Stomach (tissue), 9 donors: ENCODE measurements around the gene TMEM198. TPM values are rescaled to one million over a fixed set of nuclear protein-coding genes. Genes with fewer than 3 reads are reported as not detected.
A peak's percentile ranks its signal among the peaks of the same experiment; 100 is the strongest.

Experiments used
- DNase-seq, 2 donors: peaks; one replicate each; pipeline versions ENCODE4 v3.0.0 to v3.0.0-alpha.2; 2013 to 2019
- H3K27ac ChIP-seq, 5 donors: fragments of 200-600 bp in 4 of 5; sonication (generic) in 4 of 5; one replicate each; pipeline ENCODE4 v1.5.1; 2013 to 2019; ENCODE audit warnings: mild to moderate bottlenecking in 1 of 5, moderate library complexity in 1 of 5
- H3K27me3 ChIP-seq, 3 donors: fragments of 200-600 bp; sonication (generic); one replicate each; pipeline ENCODE4 v1.5.1; 2017 to 2019; ENCODE audit warnings: mixed run types in 1 of 3
- H3K36me3 ChIP-seq, 4 donors: fragments of 200-600 bp; sonication (generic); 1 replicate in 3 of 4; 2 replicates in 1 of 4; pipeline ENCODE4 v1.5.1; 2016 to 2019
- H3K4me1 ChIP-seq, 4 donors: fragments of 200-600 bp; sonication (generic); one replicate each; pipeline ENCODE4 v1.5.1; 2016 to 2019
- H3K4me3 ChIP-seq, 4 donors: fragments of 200-600 bp; sonication (generic) in 3 of 4; one replicate each; pipeline ENCODE4 v1.5.1; 2016 to 2019; ENCODE audit warnings: mild to moderate bottlenecking in 1 of 4
- H3K9me3 ChIP-seq, 4 donors: fragments of 200-600 bp; sonication (generic); one replicate each; pipeline ENCODE4 v1.5.1; 2016 to 2019
- EP300 ChIP-seq: sonication (generic); formaldehyde crosslinking; IDR thresholded peaks from one replicate; pipeline ENCODE4 v1.6.1; 2017; ENCODE audit warnings: antibody characterized with exemption
- POLR2A ChIP-seq, 4 donors: fragments of 450-650 bp; IDR thresholded peaks; one replicate each; pipeline ENCODE4 v1.6.1; 2016; ENCODE audit warnings: antibody characterized with exemption in 4 of 4, control low read depth in 2 of 4, mild to moderate bottlenecking in 1 of 4, moderate library complexity in 1 of 4
- POLR2AphosphoS5 ChIP-seq, 3 donors: sonication (generic); formaldehyde crosslinking; IDR thresholded peaks; one replicate each; pipeline ENCODE4 v1.6.1; 2016; ENCODE audit warnings: antibody characterized with exemption in 3 of 3
- WGBS, 5 donors: extraction: QIAGEN DNeasy Blood & Tissue Kit in 3 of 5; methylation state at CpG; one replicate each; pipeline versions ENCODE4 v1.1.5 to v1.1.7; 2013 to 2018; 5-methylcytosine and 5-hydroxymethylcytosine counted together
- intact Hi-C: fragments of 100-400 bp; cut with DNase I; formaldehyde crosslinking; loops from one replicate; pipeline ENCODE4 v1.15.1; 2023; ENCODE audit warnings: low total_unique reads
- polyA plus RNA-seq, 3 donors: library from polyadenylated mRNA; stranded (reverse); fragments of 200-250 nt; gene quantifications; one replicate each; pipeline ENCODE4 v1.2.3, GENCODE V29; 2013
- total RNA-seq, 5 donors: library from RNA; depleted of rRNA; stranded (reverse); fragments of >200 nt; gene quantifications; one replicate each; pipeline versions ENCODE4 v1.1.0 to v1.2.3, GENCODE V29; 2014 to 2016
- TF ChIP-seq, protein P1 (sequence below), 7 experiments: fragments of 450-650 bp in 4 of 7; fragments of 200-600 bp in 3 of 7; sonication (generic) in 3 of 7; IDR thresholded peaks; one replicate each; pipeline ENCODE4 v1.5.1; 2016 to 2019; ENCODE audit warnings: antibody characterized with exemption in 7 of 7, control low read depth in 2 of 7, mild to moderate bottlenecking in 1 of 7
- donor health status: healthy with polysubstance abuse.
- donor health status: Bipolar disorder and iron deficiency.
- donor health status: healthy.

Gene TMEM198
- total and polyA plus RNA-seq, 8 donors, result 0.92 to 7.5 (median 2.4) TPM; not detected in 2

DNA sequence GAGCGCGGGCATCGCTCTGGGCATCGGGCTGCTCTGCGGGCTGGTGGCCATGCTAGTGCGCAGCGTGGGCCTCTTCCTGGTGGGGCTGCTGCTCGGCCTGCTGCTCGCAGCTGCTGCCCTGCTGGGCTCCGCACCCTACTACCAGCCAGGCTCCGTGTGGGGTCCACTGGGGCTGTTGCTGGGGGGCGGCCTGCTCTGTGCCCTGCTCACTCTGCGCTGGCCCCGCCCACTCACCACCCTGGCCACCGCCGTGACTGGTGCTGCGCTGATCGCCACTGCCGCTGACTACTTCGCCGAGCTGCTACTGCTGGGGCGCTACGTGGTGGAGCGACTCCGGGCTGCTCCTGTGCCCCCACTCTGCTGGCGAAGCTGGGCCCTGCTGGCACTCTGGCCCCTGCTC lies 3.8 kb downstream of the TMEM198 start:
- Histone ChIP-seq H3K27ac (no peak overlapping the region), H3K4me3 (no peak overlapping the region), H3K4me1 (peaks cover 21 to 37% (median 32%) of the 10 kb centered on the region in 4 donors), H3K27me3 (peaks cover 0 to 41% (median 19%) of the 10 kb centered on the region in 3 donors), H3K36me3 (peaks cover 0 to 12% (median 2%) of the 10 kb centered on the region in 4 donors), H3K9me3 (no peaks in the 10 kb centered on the region)
- TF ChIP-seq POLR2AphosphoS5 (IDR thresholded peaks at IDR 0.05) (no peak), POLR2A (IDR thresholded peaks at IDR 0.05) (no peak), EP300 (no peak)
- TF ChIP-seq, protein P1, sequence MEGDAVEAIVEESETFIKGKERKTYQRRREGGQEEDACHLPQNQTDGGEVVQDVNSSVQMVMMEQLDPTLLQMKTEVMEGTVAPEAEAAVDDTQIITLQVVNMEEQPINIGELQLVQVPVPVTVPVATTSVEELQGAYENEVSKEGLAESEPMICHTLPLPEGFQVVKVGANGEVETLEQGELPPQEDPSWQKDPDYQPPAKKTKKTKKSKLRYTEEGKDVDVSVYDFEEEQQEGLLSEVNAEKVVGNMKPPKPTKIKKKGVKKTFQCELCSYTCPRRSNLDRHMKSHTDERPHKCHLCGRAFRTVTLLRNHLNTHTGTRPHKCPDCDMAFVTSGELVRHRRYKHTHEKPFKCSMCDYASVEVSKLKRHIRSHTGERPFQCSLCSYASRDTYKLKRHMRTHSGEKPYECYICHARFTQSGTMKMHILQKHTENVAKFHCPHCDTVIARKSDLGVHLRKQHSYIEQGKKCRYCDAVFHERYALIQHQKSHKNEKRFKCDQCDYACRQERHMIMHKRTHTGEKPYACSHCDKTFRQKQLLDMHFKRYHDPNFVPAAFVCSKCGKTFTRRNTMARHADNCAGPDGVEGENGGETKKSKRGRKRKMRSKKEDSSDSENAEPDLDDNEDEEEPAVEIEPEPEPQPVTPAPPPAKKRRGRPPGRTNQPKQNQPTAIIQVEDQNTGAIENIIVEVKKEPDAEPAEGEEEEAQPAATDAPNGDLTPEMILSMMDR (IDR thresholded peaks at IDR 0.05), result no peak
- 91 to 97% (median 96%) methylated on average over 16 to 26 of the region's 26 CpGs for WGBS, 5 donors
- DNase-seq, result no peak
- intact Hi-C loops, result no loop called here

DNA sequence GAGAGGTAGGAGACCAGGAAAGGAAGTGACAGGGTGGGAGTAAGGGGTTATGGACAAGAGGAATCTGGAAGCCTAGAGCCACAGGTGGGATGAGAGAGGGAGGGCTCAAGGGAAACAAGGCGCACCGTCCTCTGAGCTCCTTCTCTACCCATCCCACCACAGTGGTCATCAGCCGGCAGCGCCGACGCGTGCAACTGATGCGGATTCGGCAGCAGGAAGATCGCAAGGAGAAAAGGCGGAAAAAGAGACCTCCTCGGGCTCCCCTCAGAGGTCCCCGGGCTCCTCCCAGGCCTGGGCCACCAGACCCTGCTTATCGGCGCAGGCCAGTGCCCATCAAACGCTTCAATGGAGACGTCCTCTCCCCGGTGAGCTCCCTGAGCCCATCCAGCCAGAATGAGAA lies 5.2 kb downstream of the TMEM198 start:
- peaks cover 0 to 46% (median 27%) of the 10 kb centered on the region in 3 donors for H3K27me3 ChIP-seq
- H3K9me3 ChIP-seq, result no peaks in the 10 kb centered on the region
- intact Hi-C loops, result no loop called here
- 92 to 98% (median 95%) methylated on average over 15 to 18 of the region's 18 CpGs for WGBS, 5 donors
- H3K36me3 ChIP-seq, result peaks cover 0 to 12% (median 2%) of the 10 kb centered on the region in 4 donors
- H3K27ac ChIP-seq, result no peak overlapping the region
- peaks cover 24 to 37% (median 33%) of the 10 kb centered on the region in 4 donors for H3K4me1 ChIP-seq
- no peak for TF ChIP-seq POLR2AphosphoS5 (IDR thresholded peaks at IDR 0.05)
- no peak for TF ChIP-seq POLR2A (IDR thresholded peaks at IDR 0.05)
- TF ChIP-seq EP300, result no peak
- TF ChIP-seq, protein P1 (IDR thresholded peaks at IDR 0.05), result no peak
- H3K4me3 ChIP-seq, result no peak overlapping the region
- DNase-seq, result no peak

DNA sequence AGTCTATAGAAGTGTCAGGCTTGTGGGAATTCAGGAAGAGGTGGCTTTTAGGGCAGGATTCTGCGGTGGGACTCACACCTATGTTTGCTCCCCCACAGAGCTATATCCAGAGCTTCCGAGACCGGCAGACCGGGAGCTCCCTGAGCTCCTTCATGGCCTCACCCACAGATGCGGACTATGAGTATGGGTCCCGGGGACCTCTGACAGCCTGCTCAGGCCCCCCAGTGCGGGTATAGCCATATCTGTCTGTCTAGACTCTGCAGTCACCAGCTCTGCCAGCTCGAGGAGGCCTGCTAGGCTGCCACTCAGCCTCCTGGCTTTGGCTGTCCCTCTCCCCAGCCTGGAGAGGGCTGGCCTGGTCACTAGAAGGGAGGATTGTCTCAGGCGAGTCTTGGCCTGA lies 5.8 kb downstream of the TMEM198 start:
- H3K4me3 ChIP-seq, result no peak overlapping the region
- peaks cover 18 to 31% (median 26%) of the 10 kb centered on the region in 4 donors for H3K4me1 ChIP-seq
- H3K27me3 ChIP-seq, result peaks cover 0 to 46% (median 27%) of the 10 kb centered on the region in 3 donors
- WGBS, 5 donors, result 80 to 91% (median 85%) methylated on average over 6 to 9 of the region's 9 CpGs
- TF ChIP-seq, protein P1 (IDR thresholded peaks at IDR 0.05), result no peak
- H3K36me3 ChIP-seq, result peaks cover 0 to 12% (median 2%) of the 10 kb centered on the region in 4 donors
- no peaks in the 10 kb centered on the region for H3K9me3 ChIP-seq
- intact Hi-C loops, result no loop called here
- H3K27ac ChIP-seq, result no peak overlapping the region
- no peak for DNase-seq

DNA sequence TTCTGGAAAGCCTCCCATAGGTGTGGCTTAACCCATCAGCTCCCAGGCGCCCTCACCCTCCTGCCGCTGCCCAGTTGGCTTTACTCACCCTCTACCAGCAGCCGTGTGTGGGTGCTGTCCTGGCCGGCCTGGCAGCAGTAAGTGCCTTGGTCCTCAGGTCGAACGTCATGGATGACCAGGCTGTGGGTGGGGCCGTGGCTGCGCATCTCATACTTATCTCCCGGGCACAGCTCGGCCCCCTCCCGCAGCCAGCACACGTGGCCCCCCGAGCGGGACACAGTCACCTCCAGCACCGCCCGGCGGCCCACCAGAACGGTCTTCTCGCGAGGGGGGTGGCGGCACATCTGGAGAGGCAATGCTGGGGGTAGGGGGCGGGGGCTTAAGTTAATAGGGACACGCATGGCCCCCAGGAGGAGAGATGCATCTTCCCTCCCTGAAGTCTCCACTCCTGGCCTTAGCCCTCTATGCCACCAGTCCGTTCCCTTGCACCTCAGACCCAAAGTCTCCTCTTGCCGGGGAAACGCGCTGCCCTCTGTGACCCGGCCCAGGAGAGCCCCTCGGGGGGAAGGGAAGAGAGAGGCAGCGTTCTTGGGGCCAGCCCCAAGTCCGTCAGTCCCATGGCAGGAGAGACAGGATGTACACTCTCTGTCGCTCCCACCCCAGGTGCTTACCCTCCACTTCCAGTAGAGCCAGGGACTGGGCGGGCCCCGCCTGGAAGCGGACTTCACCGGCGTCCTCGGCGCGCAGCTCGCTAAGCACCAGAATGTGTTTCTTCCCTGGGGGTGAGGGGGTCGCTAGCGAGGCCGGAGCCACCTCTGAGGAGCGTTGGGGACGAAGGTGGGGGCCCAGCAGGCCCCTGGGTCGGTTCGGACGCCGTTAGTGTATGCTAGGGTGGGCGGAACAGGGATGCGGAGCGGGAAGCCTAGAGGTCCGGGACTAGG lies 7.9 kb downstream of the TMEM198 start:
- peak overlapping the region in 3 of 5 donors; percentile 65 to 83 (median 77) for H3K27ac ChIP-seq
- WGBS, 5 donors, result 3 to 9% (median 5%) methylated on average over 34 to 54 of the region's 54 CpGs
- H3K27me3 ChIP-seq, result peaks cover 0 to 46% (median 27%) of the 10 kb centered on the region in 3 donors
- H3K36me3 ChIP-seq, result peaks cover 0 to 23% (median 5%) of the 10 kb centered on the region in 4 donors
- peak in 1 of 2 donors; percentile 76 for DNase-seq
- TF ChIP-seq EP300 (no peak), POLR2A (IDR thresholded peaks at IDR 0.05) (no peak), POLR2AphosphoS5 (IDR thresholded peaks at IDR 0.05) (no peak)
- TF ChIP-seq, protein P1 (IDR thresholded peaks at IDR 0.05), result no peak
- intact Hi-C loops, result no loop called here
- peaks cover 15 to 28% (median 23%) of the 10 kb centered on the region in 4 donors for H3K4me1 ChIP-seq
- H3K4me3 ChIP-seq, result peak overlapping the region; percentile 58 to 62 (median 59)
- H3K9me3 ChIP-seq, result no peaks in the 10 kb centered on the region
